ENCODE data around the gene HSD11B1L. TPM values are rescaled to one million over a fixed set of nuclear protein-coding genes. Genes with fewer than 3 reads are reported as not detected.

The HSD11B1L gene
- total RNA-seq, 4 donors from 2014 or later = 7.5 to 23.7 (median 11.6) TPM

- Histone ChIP-seq H3K27ac (no peak overlapping the region), H3K27me3 (no peaks in the 10 kb centered on the region), H3K36me3 (peaks cover 0 to 23% (median 0%) of the 10 kb centered on the region in 3 donors), H3K9me3 (no peaks in the 10 kb centered on the region), H3K4me3 (no peak overlapping the region), H3K4me1 (peaks cover 0 to 27% (median 8%) of the 10 kb centered on the region in 4 donors)
- DNase-seq (ENCODE audit: low spot score in 2 of 2) = no peak
- TF ChIP-seq CTCF (IDR thresholded peaks at IDR 0.05) = no peak
- no peak for TF ChIP-seq POLR2A (IDR thresholded peaks at IDR 0.05)
- TF ChIP-seq EP300 (IDR thresholded peaks at IDR 0.05) = no peak
- 75 to 80% methylated on average over 8 to 13 of the region's 13 CpGs for WGBS, 2 donors
Measured at GRCh38 chr19:5676772-5677105, 4.1 kb upstream of the HSD11B1L start.

GRCh38 chr19:5677136-5677535, 3.7 kb upstream of the HSD11B1L start:
- Histone ChIP-seq H3K4me1 (peaks cover 0 to 28% (median 8%) of the 10 kb centered on the region in 4 donors), H3K27ac (no peak overlapping the region), H3K4me3 (no peak overlapping the region), H3K36me3 (peaks cover 0 to 20% (median 0%) of the 10 kb centered on the region in 3 donors), H3K9me3 (no peaks in the 10 kb centered on the region), H3K27me3 (no peaks in the 10 kb centered on the region)
- WGBS, 2 donors = 88 to 100% methylated on average over 3 to 6 of the region's 10 CpGs
- TF ChIP-seq POLR2A (IDR thresholded peaks at IDR 0.05) (no peak), CTCF (IDR thresholded peaks at IDR 0.05) (no peak), EP300 (IDR thresholded peaks at IDR 0.05) (no peak)
- DNase-seq (ENCODE audit: low spot score in 2 of 2) = no peak

- TF ChIP-seq CTCF (IDR thresholded peaks at IDR 0.05) (no peak), EP300 (IDR thresholded peaks at IDR 0.05) (no peak), POLR2A (IDR thresholded peaks at IDR 0.05) (no peak)
- no peak for DNase-seq (ENCODE audit: low spot score in 2 of 2)
- H3K4me1 ChIP-seq = peaks cover 0 to 28% (median 8%) of the 10 kb centered on the region in 4 donors
- H3K27ac ChIP-seq = no peak overlapping the region
- no peak overlapping the region for H3K4me3 ChIP-seq
- peaks cover 0 to 20% (median 0%) of the 10 kb centered on the region in 3 donors for H3K36me3 ChIP-seq
- no peaks in the 10 kb centered on the region for H3K27me3 ChIP-seq
- WGBS, 2 donors = 79 to 86% methylated on average over 9 of the region's 9 CpGs
- no peaks in the 10 kb centered on the region for H3K9me3 ChIP-seq
Measured at GRCh38 chr19:5677580-5677979, 3.2 kb upstream of the HSD11B1L start.

- Histone ChIP-seq H3K27ac (no peak overlapping the region), H3K4me1 (peaks cover 0 to 28% (median 8%) of the 10 kb centered on the region in 4 donors), H3K36me3 (peaks cover 0 to 20% (median 0%) of the 10 kb centered on the region in 3 donors), H3K27me3 (no peaks in the 10 kb centered on the region), H3K9me3 (no peaks in the 10 kb centered on the region), H3K4me3 (no peak overlapping the region)
- 80 to 88% methylated on average over 8 to 21 of the region's 22 CpGs for WGBS, 2 donors
- DNase-seq (ENCODE audit: low spot score in 2 of 2) = no peak
- TF ChIP-seq EP300 (IDR thresholded peaks at IDR 0.05) = no peak
- no peak for TF ChIP-seq POLR2A (IDR thresholded peaks at IDR 0.05)
- no peak for TF ChIP-seq CTCF (IDR thresholded peaks at IDR 0.05)
Measured at GRCh38 chr19:5678071-5678718, 2.6 kb upstream of the HSD11B1L start.

- TF ChIP-seq EP300 (IDR thresholded peaks at IDR 0.05) (no peak), CTCF (IDR thresholded peaks at IDR 0.05) (no peak), POLR2A (IDR thresholded peaks at IDR 0.05) (no peak)
Measured at GRCh38 chr19:5679289-5680083, 1.3 kb upstream of the HSD11B1L start.

More at GRCh38 chr19:5679289-5680083, 1.3 kb upstream of the HSD11B1L start:
- H3K9me3 ChIP-seq = no peaks in the 10 kb centered on the region
- WGBS, 2 donors = 26 to 30% methylated on average over 17 to 23 of the region's 26 CpGs
- peaks cover 0 to 28% (median 8%) of the 10 kb centered on the region in 4 donors for H3K4me1 ChIP-seq
- H3K27me3 ChIP-seq = no peaks in the 10 kb centered on the region
- H3K36me3 ChIP-seq = peaks cover 0 to 20% (median 0%) of the 10 kb centered on the region in 3 donors
- no peak for DNase-seq (ENCODE audit: low spot score in 2 of 2)
- peak overlapping the region; percentile 61 to 98 (median 88) for H3K4me3 ChIP-seq
- H3K27ac ChIP-seq = peak overlapping the region; percentile 92 to 96 (median 94)

All from tibial nerve (tissue), 4 donors.